GM18951 (cell line): Measurements from ENCODE around the gene BMF.
"Not testable (repeated sequence)": the region's sequence is repeated elsewhere in the genome, so short reads cannot be mapped to it uniquely, and the experiment has no call there.

Source experiments
- POLR2A ChIP-seq: IDR thresholded peaks from 4 replicates; pipeline ENCODE4 v1.6.1; 2011; ENCODE audit warnings: mild to moderate bottlenecking; ENCODE audit not compliant: insufficient read length, insufficient read depth; ENCODE audit errors: extremely low read depth
- in situ Hi-C: fragments of 300-500 bp; cut with MboI; formaldehyde crosslinking; loops from one replicate; pipeline ENCODE4 v1.12.0; 2022; ENCODE audit warnings: low sequenced_read_pairs, mixed read lengths, inconsistent platforms; ENCODE audit not compliant: unreplicated experiment

Gene BMF

DNA sequence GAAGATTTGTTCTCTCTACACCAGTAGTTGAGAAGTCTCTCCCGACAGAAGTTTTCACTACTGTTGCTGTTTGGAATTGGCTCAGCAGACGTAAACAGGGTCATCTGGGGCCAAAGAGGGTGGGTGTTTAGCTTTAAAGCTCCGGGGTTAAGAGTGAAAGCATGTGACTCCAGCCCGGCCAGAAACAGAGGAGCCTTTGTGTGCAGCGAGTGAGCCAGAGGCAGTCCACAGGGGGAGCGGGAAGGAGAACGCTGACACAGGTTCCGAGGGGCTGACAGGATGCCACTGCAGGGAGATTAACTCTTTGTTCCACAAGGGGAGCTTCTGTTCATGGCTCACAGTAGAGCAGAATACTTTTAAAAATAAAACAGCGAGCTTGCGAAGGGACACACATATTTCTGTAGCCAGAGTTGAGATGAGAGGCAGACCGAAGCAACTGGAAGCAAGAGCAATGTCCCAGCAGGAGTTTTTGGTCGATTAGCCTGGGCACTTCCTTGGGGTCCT, 26.9 kb downstream of the BMF start:
- in situ Hi-C loops, result no loop called here
- TF ChIP-seq POLR2A, result peak; percentile 31

GRCh38 chr15:40080847-40081246, 27.8 kb downstream of the BMF start:
- in situ Hi-C loops, result no loop called here
- TF ChIP-seq POLR2A, result no peak

GRCh38 chr15:40080104-40080503, 28.6 kb downstream of the BMF start:
- in situ Hi-C loops, result no loop called here

GRCh38 chr15:40079456-40079855, 29.2 kb downstream of the BMF start:
- TF ChIP-seq POLR2A, result no peak
- in situ Hi-C loops, result no loop called here

More at GRCh38 chr15:40080104-40080503, 28.6 kb downstream of the BMF start:
- no peak for TF ChIP-seq POLR2A

DNA sequence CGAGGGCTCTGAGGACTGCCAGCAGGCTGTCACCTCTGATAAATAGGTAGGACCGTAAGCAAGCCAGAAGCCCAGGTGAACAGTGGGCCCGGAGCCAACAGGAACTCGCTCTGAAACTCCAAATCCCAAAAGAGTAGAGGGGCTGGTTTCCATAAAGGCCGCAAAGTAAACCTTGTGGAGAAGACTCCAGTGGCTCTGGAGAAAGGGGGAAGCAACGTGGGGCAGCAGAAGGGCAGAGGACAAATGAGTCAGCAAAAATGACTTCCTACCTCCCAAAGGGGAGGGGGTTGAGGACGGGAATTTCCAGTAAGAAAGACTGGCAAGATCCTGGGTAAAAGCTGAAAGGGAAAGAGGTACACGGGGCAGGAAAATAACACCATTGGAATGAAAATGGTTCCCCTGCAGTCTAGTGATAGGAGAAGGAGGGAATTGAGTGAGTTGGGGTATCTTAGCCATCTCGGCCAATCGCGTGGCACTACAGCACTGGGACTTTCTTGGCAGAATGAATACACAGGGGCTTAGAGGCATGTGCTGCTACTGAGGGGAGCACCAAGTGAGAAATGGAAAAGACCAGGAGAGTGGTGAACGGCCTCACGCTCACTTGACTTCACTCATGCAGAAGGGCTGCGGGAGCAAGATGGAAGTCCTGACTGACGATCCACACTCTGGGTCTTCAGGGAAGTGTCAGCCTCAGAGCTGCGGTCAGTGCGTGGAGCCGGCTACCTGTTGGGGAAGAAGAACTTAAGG, 33.2 kb downstream of the BMF start:
- TF ChIP-seq POLR2A, result no peak
- in situ Hi-C loops, result no loop called here

- in situ Hi-C loops, result not testable (repeated sequence)
These were observed 34.0 kb downstream of the BMF start for GRCh38 chr15:40074656-40075055.

GRCh38 chr15:40073716-40074490, 34.8 kb downstream of the BMF start:
- in situ Hi-C loops, result not testable (repeated sequence)

GRCh38 chr15:40072216-40072990, 36.3 kb downstream of the BMF start:
- in situ Hi-C loops, result no loop called here
- TF ChIP-seq POLR2A, result no peak

DNA sequence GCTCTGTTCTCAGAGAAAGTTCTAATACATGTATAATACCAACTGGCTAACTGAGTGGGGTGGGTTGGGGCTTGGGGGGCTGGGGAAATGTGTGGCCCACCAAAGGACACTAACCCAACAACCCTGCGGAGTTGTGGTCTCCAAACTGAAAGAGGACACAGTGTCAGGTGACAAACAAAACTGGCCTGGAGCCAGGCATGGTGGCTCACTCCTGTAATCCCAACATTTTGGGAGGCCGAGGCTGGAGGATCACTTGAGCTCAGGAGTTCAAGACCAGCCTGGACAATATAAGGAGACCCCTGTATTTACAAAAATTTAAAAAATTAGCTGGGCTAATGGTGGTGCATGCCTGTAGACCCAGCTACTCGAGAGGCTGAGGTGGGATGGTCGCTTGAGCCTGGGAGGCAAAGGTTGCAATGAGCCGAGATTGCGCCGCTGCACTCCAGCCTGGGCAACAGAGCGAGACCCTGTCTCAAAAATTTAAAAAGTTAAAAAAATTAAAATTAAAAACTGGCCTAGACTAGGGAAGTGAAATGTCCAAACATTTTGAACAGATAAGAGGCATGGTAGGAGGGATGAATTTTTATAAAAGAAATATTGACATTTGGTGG, 38.0 kb downstream of the BMF start:
- TF ChIP-seq POLR2A, result no peak
- in situ Hi-C loops, result no loop called here

DNA sequence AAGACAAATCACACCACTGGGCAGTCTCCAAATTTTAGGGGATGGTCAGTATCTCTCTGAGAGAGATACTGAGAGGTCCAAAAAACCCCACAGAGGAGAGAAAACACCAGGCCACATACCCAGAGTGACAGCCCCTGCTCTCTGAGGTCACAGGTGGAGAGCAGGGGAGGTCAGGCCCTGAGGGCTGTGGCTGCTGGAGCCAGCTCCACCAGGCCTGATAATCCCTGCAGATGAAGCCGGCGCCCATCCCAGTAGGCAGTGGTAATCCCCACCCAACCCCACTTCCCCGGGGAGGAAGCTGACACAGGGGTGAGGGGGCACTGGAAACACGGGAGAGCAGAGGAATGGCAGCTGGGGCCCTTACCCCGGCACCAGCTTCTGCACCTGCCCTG, 38.5 kb downstream of the BMF start:
- in situ Hi-C loops, result no loop called here
- TF ChIP-seq POLR2A, result no peak

DNA sequence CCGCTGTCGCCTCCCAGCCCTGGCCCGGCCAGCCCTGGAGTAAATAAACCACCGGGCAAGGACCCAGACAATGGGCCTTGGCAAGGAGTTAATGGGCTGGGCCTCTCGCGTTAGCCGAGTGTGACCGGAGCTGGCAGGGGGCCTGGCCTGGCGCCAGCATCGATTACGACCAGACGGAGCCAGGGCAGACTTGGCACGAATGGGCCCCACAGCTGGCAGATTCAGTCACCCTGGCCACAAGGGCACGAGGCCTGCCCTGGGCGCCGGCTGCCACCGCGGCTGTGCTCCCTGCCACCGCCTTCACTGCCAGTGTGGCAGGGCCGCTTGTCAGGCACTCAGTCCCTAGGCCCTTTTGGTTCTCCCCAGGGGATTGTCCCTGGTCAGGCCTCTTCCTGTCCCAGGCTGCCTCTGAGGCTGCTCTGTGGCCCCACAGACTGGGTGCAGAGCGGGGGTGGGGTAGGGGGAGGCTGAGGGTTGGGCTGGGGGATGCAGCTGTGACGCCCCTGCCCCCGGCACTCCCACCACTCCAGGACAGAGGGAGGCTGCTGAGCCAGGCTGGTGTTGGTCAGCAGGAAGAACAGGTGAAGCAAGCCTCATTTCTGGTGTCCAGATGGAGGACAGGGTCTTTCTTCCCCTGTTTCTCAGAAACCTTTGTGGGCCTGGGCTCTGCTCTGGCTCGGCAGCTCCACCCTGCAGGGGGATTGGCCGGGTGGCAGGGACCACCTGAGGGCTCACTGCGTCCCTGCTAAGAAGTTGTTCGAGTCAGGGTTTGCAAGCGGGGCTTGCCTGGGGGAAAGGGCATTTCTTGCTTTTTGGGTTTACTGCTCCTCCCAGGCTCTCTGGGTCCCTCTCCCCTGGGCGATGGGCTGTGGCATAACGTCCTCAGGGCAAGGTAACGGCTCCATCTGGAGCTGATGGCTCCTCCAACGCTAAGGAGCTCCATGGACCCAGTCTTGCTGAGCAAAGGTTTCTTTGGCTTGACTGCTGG, 39.2 kb downstream of the BMF start:
- peak; percentile 71 for TF ChIP-seq POLR2A
- in situ Hi-C loops, result no loop called here

DNA sequence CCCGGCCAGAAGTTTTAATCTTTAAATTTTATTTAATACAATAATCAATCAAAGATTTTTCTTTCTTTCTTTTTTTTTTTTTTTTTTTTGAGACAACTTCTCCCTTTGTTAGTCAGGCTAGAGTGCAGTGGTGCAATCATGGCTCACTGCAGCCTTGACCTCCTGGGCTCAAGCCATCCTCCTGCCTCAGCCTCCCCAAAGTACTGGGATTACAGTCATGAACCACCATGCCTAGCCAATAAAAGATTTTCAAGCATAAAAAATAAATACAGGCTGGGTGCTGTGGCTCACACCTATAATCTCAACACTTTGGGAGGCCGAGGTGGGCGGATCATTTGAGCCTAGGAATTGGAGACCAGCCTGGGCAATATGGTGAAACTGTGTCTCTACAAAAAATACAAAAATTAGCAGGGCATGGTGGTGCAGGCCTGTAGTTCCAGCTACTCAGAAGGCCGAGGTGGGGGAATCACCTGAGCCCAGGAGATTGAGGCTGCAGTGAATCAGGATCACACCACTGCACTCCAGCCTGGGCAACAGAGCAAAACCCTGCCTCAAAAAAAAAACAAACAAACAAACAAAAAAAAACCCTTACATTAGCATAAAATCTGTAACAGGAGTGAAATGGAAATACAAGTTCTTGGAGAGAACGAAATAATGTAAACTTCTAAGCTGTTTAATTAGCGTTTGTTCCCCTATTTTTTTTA, 40.6 kb downstream of the BMF start:
- TF ChIP-seq POLR2A, result no peak
- in situ Hi-C loops, result no loop called here

- no peak for TF ChIP-seq POLR2A
- in situ Hi-C loops, result no loop called here
These were observed 42.1 kb downstream of the BMF start for GRCh38 chr15:40066589-40066988.
